ENCODE measurements around the gene ATP8A2.

Gene ATP8A2

DNA sequence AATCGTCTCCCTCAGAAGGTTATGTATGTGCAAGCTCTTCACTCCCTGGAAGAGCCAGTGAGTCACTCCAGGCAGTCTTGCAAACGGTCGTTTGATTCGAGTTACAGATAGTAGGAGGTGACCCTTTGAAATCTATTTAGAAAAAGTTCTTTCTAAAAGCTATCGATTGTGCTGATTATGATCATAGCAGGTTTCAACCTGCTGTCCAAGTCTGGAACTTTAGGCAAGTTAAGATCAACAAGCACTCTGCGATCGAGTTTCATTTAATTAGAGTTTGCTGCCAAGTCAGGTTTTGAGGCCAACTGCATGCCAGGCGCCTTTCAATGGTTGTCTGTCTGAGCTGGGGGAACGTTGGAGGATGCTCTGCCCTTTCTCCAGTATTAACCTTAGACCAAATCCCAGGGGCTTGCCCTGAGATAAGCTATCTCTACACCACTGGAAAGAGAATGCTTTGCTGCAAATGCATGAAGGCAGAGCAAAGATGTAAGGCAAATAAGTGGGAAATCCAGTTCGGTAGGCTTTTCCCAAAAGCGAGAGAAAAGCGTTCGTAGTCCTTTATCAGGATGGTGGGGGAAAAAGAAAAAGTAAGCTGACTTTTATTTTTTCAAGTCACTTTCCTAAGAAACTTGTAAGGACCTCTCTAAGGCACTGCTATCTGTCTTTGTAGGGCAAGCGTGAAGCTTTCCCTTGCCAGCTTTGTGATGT is 287.5 kb downstream of the ATP8A2 start:
- H2AFZ ChIP-seq (ENCODE audit: low read length, unreplicated experiment): no peak overlapping the region
- no peak overlapping the region for H3K27ac ChIP-seq (ENCODE audit: low read depth, low read length)
- no peaks in the 10 kb centered on the region for H3K79me2 ChIP-seq (ENCODE audit: control insufficient read depth, insufficient read depth, low read length, unreplicated experiment)
- H3K27me3 ChIP-seq (ENCODE audit: insufficient read depth, low read length): no peaks in the 10 kb centered on the region
- H3K4me3 ChIP-seq (ENCODE audit: low read depth, low read length): no peak overlapping the region
- no peaks in the 10 kb centered on the region for H3K4me1 ChIP-seq (ENCODE audit: control insufficient read depth, insufficient read depth, low read length, unreplicated experiment)
- H3K36me3 ChIP-seq (ENCODE audit: insufficient read depth, low read length): no peaks in the 10 kb centered on the region

DNA sequence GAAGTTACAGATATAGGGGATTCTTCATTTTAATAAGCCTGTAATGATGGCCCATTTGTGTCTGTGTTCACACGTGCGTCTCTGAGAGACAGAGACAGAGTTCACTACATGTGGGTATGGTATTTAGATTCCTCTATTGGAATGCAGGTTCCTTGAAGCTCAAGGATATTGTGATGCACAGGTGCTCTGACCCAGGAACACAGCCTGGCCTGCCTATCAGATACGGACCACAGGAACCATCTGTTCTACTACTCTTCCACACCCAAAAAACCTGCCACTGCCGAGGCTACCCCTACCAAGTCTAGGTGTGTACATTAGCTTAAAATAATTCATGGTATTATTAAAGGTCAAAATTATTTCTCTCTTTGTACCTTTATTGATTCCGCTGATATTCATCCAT is 289.2 kb downstream of the ATP8A2 start:
- Histone ChIP-seq H3K36me3 (ENCODE audit: insufficient read depth, low read length) (no peaks in the 10 kb centered on the region), H3K27me3 (ENCODE audit: insufficient read depth, low read length) (no peaks in the 10 kb centered on the region)

DNA sequence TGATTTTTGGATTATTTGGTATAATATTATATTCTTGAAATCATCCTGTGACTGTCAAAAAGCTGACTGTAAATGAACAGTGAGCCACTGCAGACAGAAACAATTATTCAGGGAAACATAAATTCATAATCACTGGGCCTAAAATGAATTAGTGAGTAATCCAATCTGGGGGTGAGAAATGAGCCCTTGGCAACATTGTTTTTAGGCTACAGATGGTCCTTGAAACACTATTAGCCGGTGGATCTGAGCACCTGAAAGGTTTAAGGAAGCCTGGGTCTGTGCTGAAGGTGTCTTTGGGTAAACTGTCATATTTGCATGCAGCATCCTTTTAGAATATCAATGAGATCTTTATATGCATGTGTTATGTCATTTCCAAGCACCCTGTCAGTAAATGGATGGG is 290.7 kb downstream of the ATP8A2 start:
- H3K79me2 ChIP-seq (ENCODE audit: control insufficient read depth, insufficient read depth, low read length, unreplicated experiment): no peaks in the 10 kb centered on the region
- no peaks in the 10 kb centered on the region for H3K27me3 ChIP-seq (ENCODE audit: insufficient read depth, low read length)
- H3K27ac ChIP-seq (ENCODE audit: low read depth, low read length): no peak overlapping the region
- H3K36me3 ChIP-seq (ENCODE audit: insufficient read depth, low read length): no peaks in the 10 kb centered on the region
- H2AFZ ChIP-seq (ENCODE audit: low read length, unreplicated experiment): no peak overlapping the region
- no peaks in the 10 kb centered on the region for H3K4me1 ChIP-seq (ENCODE audit: control insufficient read depth, insufficient read depth, low read length, unreplicated experiment)
- no peak overlapping the region for H3K4me3 ChIP-seq (ENCODE audit: low read depth, low read length)

More for the DNA sequence above, 289.2 kb downstream of the ATP8A2 start:
- Histone ChIP-seq H3K4me3 (ENCODE audit: low read depth, low read length) (no peak overlapping the region), H2AFZ (ENCODE audit: low read length, unreplicated experiment) (no peak overlapping the region), H3K79me2 (ENCODE audit: control insufficient read depth, insufficient read depth, low read length, unreplicated experiment) (no peaks in the 10 kb centered on the region), H3K27ac (ENCODE audit: low read depth, low read length) (no peak overlapping the region), H3K4me1 (ENCODE audit: control insufficient read depth, insufficient read depth, low read length, unreplicated experiment) (no peaks in the 10 kb centered on the region)

DNA sequence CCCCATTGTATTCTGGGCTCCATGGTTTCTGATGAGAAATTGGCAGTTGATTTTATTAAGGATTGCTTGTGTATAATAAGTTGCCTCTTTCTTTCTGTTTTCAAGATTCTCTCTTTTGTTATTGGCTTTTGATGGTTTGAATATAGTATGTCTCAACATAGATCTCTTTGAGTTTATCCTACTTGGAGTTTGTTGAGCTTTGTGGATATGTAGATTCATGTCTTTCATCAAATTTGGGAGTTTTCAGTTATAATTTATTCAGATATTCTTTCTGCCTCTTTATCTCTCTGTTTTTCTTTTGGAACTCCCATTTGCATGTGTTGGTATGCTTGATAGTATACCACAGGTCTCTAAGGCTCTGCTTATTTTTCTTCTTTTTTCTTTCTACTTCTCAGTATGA is 296.6 kb downstream of the ATP8A2 start:
- Histone ChIP-seq H3K27ac (ENCODE audit: low read depth, low read length) (no peak overlapping the region), H2AFZ (ENCODE audit: low read length, unreplicated experiment) (no peak overlapping the region), H3K36me3 (ENCODE audit: insufficient read depth, low read length) (no peaks in the 10 kb centered on the region), H3K4me1 (ENCODE audit: control insufficient read depth, insufficient read depth, low read length, unreplicated experiment) (no peaks in the 10 kb centered on the region), H3K27me3 (ENCODE audit: insufficient read depth, low read length) (no peaks in the 10 kb centered on the region), H3K4me3 (ENCODE audit: low read depth, low read length) (no peak overlapping the region), H3K79me2 (ENCODE audit: control insufficient read depth, insufficient read depth, low read length, unreplicated experiment) (no peaks in the 10 kb centered on the region)

DNA sequence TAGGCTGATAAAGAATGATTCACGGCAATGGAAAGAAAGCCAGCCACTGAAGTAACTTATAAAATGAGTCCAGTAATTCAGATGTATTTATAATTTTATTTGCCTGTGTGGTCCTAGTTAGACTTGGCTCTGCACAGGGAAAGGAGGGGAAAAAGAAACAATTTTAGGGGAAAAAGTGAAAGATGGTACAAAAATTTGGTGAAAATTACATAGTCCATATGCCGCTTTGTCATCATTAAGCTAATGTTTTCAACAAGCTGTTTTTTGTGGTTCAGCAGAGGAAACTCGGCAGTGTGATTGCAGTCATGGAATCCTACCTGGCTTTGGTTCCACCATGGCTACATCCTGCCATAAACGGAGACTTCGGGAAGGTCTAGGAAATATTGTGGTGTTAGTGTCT is 301.9 kb downstream of the ATP8A2 start:
- no peaks in the 10 kb centered on the region for H3K27me3 ChIP-seq (ENCODE audit: insufficient read depth, low read length)
- no peak overlapping the region for H3K27ac ChIP-seq (ENCODE audit: low read depth, low read length)
- no peak overlapping the region for H3K4me3 ChIP-seq (ENCODE audit: low read depth, low read length)
- H3K4me1 ChIP-seq (ENCODE audit: control insufficient read depth, insufficient read depth, low read length, unreplicated experiment): no peaks in the 10 kb centered on the region
- no peaks in the 10 kb centered on the region for H3K36me3 ChIP-seq (ENCODE audit: insufficient read depth, low read length)
- H3K79me2 ChIP-seq (ENCODE audit: control insufficient read depth, insufficient read depth, low read length, unreplicated experiment): no peaks in the 10 kb centered on the region
- no peak overlapping the region for H2AFZ ChIP-seq (ENCODE audit: low read length, unreplicated experiment)

DNA sequence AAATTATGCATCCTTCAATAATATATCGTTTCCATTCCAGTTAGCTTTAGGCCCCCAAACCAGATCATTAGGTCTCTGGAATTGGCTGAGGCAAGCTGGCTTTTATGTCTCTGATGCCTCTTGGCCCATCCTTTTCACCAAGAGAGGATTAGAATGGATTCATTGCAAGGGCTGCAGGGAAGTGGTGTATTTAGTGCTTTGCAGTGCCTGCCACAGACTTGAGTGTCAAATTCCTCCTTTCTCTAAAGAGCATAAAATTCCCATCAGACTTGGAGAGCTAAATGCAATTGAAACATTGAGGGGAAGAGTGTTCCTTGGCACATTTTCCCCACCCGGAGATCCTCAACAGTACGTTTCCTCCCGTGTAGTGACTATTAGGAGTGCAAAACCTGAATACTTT is 302.6 kb downstream of the ATP8A2 start:
- Histone ChIP-seq H3K27me3 (ENCODE audit: insufficient read depth, low read length) (no peaks in the 10 kb centered on the region), H3K4me1 (ENCODE audit: control insufficient read depth, insufficient read depth, low read length, unreplicated experiment) (no peaks in the 10 kb centered on the region), H3K36me3 (ENCODE audit: insufficient read depth, low read length) (no peaks in the 10 kb centered on the region), H2AFZ (ENCODE audit: low read length, unreplicated experiment) (no peak overlapping the region), H3K27ac (ENCODE audit: low read depth, low read length) (no peak overlapping the region), H3K79me2 (ENCODE audit: control insufficient read depth, insufficient read depth, low read length, unreplicated experiment) (no peaks in the 10 kb centered on the region), H3K4me3 (ENCODE audit: low read depth, low read length) (no peak overlapping the region)

DNA sequence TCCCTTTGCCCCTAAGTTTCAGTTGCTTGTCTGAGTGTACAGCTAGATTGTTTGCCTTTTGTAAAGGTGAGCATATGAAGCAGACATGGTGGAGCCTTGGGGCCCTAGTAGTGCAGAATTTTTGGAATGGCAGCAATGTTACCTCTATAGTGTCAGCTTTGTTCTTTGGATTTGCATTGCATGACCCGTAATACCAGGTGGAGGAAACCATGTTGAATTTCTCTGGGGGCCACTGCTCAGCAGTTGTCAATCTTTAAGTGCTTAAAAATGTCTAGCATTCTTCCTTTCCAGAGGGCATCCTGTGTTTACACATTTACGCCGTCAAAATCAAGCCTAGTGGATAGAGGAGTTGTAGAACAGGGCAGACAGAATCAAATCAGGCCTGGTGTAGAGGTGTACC is 303.3 kb downstream of the ATP8A2 start:
- Histone ChIP-seq H3K36me3 (ENCODE audit: insufficient read depth, low read length) (no peaks in the 10 kb centered on the region), H3K27me3 (ENCODE audit: insufficient read depth, low read length) (no peaks in the 10 kb centered on the region), H3K79me2 (ENCODE audit: control insufficient read depth, insufficient read depth, low read length, unreplicated experiment) (no peaks in the 10 kb centered on the region), H3K4me3 (ENCODE audit: low read depth, low read length) (no peak overlapping the region), H2AFZ (ENCODE audit: low read length, unreplicated experiment) (no peak overlapping the region), H3K4me1 (ENCODE audit: control insufficient read depth, insufficient read depth, low read length, unreplicated experiment) (no peaks in the 10 kb centered on the region), H3K27ac (ENCODE audit: low read depth, low read length) (no peak overlapping the region)

DNA sequence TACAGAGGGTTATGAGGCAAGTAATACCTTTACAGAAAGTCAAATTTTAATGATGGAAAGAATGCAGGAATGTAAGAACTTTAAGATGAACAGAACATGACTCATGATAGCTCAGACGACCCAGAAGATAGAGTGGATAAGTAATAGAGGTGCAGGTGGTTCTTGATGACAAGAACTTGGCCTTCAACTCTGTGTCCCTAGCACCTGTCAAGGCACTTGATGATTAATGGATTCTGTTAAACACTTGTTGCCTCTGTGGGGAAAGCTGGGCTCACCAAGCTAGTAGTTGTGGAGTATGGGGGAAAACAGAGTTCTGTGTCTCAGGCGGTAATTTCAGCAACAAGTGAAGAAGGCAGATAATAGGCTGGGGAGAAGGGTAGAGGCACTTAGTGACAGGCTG is 306.2 kb downstream of the ATP8A2 start:
- Histone ChIP-seq H3K27ac (ENCODE audit: low read depth, low read length) (no peak overlapping the region), H3K27me3 (ENCODE audit: insufficient read depth, low read length) (no peaks in the 10 kb centered on the region)

DNA sequence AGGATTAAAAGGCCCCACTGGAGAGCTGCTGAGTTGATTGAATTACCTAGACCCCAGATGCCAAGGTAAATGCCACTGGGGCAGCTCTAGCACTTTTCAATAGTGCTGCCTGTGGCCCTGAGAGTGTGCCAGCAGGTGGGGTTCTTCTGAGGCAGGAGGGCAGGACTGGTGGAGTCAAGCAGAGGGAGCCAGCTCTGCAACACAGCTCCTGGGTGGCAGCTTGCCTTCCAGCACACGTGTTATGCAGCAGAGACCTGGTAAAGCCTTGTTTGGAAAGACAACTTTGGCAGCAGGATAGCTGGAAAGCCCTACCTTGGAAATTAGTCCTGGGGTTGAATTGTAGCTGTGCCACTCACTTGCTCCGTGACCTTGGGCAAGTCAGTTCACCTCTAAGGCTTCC is 306.6 kb downstream of the ATP8A2 start:
- H3K79me2 ChIP-seq (ENCODE audit: control insufficient read depth, insufficient read depth, low read length, unreplicated experiment): no peaks in the 10 kb centered on the region
- no peak overlapping the region for H2AFZ ChIP-seq (ENCODE audit: low read length, unreplicated experiment)
- no peaks in the 10 kb centered on the region for H3K27me3 ChIP-seq (ENCODE audit: insufficient read depth, low read length)
- H3K36me3 ChIP-seq (ENCODE audit: insufficient read depth, low read length): no peaks in the 10 kb centered on the region
- H3K27ac ChIP-seq (ENCODE audit: low read depth, low read length): no peak overlapping the region
- no peak overlapping the region for H3K4me3 ChIP-seq (ENCODE audit: low read depth, low read length)
- H3K4me1 ChIP-seq (ENCODE audit: control insufficient read depth, insufficient read depth, low read length, unreplicated experiment): no peaks in the 10 kb centered on the region

More for the DNA sequence above, 306.2 kb downstream of the ATP8A2 start:
- no peak overlapping the region for H3K4me3 ChIP-seq (ENCODE audit: low read depth, low read length)
- H3K79me2 ChIP-seq (ENCODE audit: control insufficient read depth, insufficient read depth, low read length, unreplicated experiment): no peaks in the 10 kb centered on the region
- H2AFZ ChIP-seq (ENCODE audit: low read length, unreplicated experiment): no peak overlapping the region
- no peaks in the 10 kb centered on the region for H3K4me1 ChIP-seq (ENCODE audit: control insufficient read depth, insufficient read depth, low read length, unreplicated experiment)
- H3K36me3 ChIP-seq (ENCODE audit: insufficient read depth, low read length): no peaks in the 10 kb centered on the region

DNA sequence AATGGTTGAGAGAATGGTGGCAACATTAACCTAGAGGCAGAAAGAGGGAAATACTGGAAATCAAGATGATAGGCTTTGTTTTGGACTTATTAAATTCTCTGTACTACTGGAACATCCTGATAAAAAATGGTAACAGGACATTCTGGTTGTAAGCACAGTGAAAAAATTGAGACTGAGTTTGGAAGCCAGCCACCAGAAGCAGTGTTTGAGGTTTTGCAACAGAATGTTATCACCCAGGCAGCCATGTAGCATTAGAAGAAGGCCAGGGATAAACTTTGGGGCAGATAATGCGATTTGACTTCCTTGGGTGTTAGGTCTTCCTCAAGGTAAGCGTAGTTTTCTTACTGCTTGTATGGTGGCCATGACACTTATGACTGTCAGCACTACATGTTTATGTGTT is 307.4 kb downstream of the ATP8A2 start:
- Histone ChIP-seq H3K79me2 (ENCODE audit: control insufficient read depth, insufficient read depth, low read length, unreplicated experiment) (no peaks in the 10 kb centered on the region), H3K4me3 (ENCODE audit: low read depth, low read length) (no peak overlapping the region), H3K4me1 (ENCODE audit: control insufficient read depth, insufficient read depth, low read length, unreplicated experiment) (no peaks in the 10 kb centered on the region), H3K27ac (ENCODE audit: low read depth, low read length) (no peak overlapping the region), H2AFZ (ENCODE audit: low read length, unreplicated experiment) (no peak overlapping the region), H3K36me3 (ENCODE audit: insufficient read depth, low read length) (no peaks in the 10 kb centered on the region), H3K27me3 (ENCODE audit: insufficient read depth, low read length) (no peaks in the 10 kb centered on the region)

DNA sequence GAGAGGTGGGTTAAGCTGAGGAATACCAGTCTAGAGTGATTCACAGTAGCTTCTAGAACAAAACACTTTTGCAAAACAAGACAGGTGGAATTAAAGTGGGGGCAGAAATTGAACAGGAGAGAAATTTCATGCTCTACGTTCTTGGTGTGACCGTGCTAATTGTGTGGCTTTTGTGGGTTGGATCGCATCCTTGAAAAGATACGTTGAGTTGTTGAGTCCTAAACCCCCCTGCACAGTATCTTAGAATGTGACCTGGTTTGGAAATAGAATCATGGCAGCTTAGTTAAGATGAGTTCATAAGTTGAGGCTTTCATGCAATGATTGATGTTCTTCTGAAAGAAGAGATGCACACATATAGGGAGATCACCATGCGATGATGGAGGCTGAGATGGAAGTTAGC is 308.2 kb downstream of the ATP8A2 start:
- no peaks in the 10 kb centered on the region for H3K36me3 ChIP-seq (ENCODE audit: insufficient read depth, low read length)
- H3K4me1 ChIP-seq (ENCODE audit: control insufficient read depth, insufficient read depth, low read length, unreplicated experiment): no peaks in the 10 kb centered on the region

More for the DNA sequence above, 308.2 kb downstream of the ATP8A2 start:
- H2AFZ ChIP-seq (ENCODE audit: low read length, unreplicated experiment): no peak overlapping the region
- no peaks in the 10 kb centered on the region for H3K79me2 ChIP-seq (ENCODE audit: control insufficient read depth, insufficient read depth, low read length, unreplicated experiment)
- H3K4me3 ChIP-seq (ENCODE audit: low read depth, low read length): no peak overlapping the region
- H3K27me3 ChIP-seq (ENCODE audit: insufficient read depth, low read length): no peaks in the 10 kb centered on the region
- no peak overlapping the region for H3K27ac ChIP-seq (ENCODE audit: low read depth, low read length)

Measured in ACC112 (cell line).